Vagina (tissue), 2 donors: ENCODE results near the gene INPP4A. TPM values are rescaled to one million over a fixed set of nuclear protein-coding genes. Genes with fewer than 3 reads are reported as not detected.

Experiments
- DNase-seq, 2 donors: peaks; one replicate each; pipeline ENCODE4 v3.0.0-alpha.2; 2017; ENCODE audit errors: extremely low spot score in 2 of 2
- H3K27ac ChIP-seq: fragments of 200-600 bp; sonication (generic); one replicate; pipeline ENCODE4 v1.5.1; 2019
- H3K27me3 ChIP-seq: fragments of 200-600 bp; sonication (generic); one replicate; pipeline ENCODE4 v1.5.1; 2019
- H3K36me3 ChIP-seq, 2 donors: fragments of 200-600 bp; sonication (generic); one replicate each; pipeline ENCODE4 v1.5.1; 2017 to 2019
- H3K4me1 ChIP-seq: fragments of 200-600 bp; sonication (generic); one replicate; pipeline ENCODE4 v1.5.1; 2019
- H3K4me3 ChIP-seq, 2 donors: fragments of 200-600 bp; sonication (generic); 1 replicate in 1 of 2; 2 replicates in 1 of 2; pipeline ENCODE4 v1.5.1; 2016 to 2019
- H3K9me3 ChIP-seq: fragments of 200-600 bp; sonication (generic); one replicate; pipeline ENCODE4 v1.5.1; 2019
- POLR2A ChIP-seq, 2 donors: fragments of 450-650 bp; IDR thresholded peaks; one replicate each; pipeline ENCODE4 v1.6.1; 2017; ENCODE audit warnings: antibody characterized with exemption in 2 of 2, mild to moderate bottlenecking in 2 of 2, moderate library complexity in 2 of 2
- POLR2AphosphoS5 ChIP-seq, 2 donors: sonication (generic); formaldehyde crosslinking; IDR thresholded peaks; one replicate each; pipeline ENCODE4 v1.9.0; 2017; ENCODE audit warnings: antibody characterized with exemption in 2 of 2, mild to moderate bottlenecking in 2 of 2, low read depth in 1 of 2; ENCODE audit not compliant: insufficient read depth in 1 of 2
- intact Hi-C: fragments of 100-400 bp; cut with DNase I; formaldehyde crosslinking; loops from one replicate; pipeline ENCODE4 v1.15.1; 2023
- total RNA-seq: library from RNA; depleted of rRNA; stranded (reverse); fragments of >200 nt; gene quantifications from one replicate; pipeline ENCODE4 v1.2.3, GENCODE V29; 2016
- TF ChIP-seq, protein P1 (sequence below), 3 experiments: fragments of 450-650 bp in 2 of 3; fragments of 200-600 bp in 1 of 3; sonication (generic) in 1 of 3; IDR thresholded peaks; one replicate each; pipeline ENCODE4 v1.5.1; 2017 to 2019; ENCODE audit warnings: antibody characterized with exemption in 3 of 3, mild to moderate bottlenecking in 2 of 3, moderate library complexity in 2 of 3

INPP4A gene
- total RNA-seq, 1 donor from 2014 or later = 38.1 TPM

DNA sequence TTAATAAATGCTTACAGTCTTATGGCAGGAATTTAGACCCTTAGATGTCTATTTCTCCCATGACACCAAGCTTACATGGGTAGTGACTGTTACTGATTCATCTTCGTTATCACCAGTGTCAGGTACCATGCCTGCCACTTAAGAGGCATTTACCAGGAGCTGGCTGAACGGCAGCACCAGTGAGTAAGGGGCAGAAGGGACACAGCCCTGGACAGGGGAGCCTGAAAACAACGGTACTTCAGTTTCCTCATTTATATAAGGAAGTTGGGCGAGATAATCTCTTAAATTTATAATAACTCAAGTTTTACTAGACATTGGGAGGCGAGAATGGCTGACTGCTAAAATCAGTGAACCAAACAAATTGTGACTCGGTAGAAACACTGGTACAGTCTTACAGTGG is 162.4 kb downstream of the INPP4A start:
- H3K27me3 ChIP-seq = no peaks in the 10 kb centered on the region
- H3K36me3 ChIP-seq = peaks cover 0 to 27% of the 10 kb centered on the region in 2 donors
- peak overlapping the region; percentile 64 to 78 for H3K4me3 ChIP-seq
- no peak for TF ChIP-seq POLR2A (IDR thresholded peaks at IDR 0.05)
- no peak for TF ChIP-seq POLR2AphosphoS5 (IDR thresholded peaks at IDR 0.05; ENCODE audit: insufficient read depth in 1 of 2, low read depth in 1 of 2)
- TF ChIP-seq, protein P1, sequence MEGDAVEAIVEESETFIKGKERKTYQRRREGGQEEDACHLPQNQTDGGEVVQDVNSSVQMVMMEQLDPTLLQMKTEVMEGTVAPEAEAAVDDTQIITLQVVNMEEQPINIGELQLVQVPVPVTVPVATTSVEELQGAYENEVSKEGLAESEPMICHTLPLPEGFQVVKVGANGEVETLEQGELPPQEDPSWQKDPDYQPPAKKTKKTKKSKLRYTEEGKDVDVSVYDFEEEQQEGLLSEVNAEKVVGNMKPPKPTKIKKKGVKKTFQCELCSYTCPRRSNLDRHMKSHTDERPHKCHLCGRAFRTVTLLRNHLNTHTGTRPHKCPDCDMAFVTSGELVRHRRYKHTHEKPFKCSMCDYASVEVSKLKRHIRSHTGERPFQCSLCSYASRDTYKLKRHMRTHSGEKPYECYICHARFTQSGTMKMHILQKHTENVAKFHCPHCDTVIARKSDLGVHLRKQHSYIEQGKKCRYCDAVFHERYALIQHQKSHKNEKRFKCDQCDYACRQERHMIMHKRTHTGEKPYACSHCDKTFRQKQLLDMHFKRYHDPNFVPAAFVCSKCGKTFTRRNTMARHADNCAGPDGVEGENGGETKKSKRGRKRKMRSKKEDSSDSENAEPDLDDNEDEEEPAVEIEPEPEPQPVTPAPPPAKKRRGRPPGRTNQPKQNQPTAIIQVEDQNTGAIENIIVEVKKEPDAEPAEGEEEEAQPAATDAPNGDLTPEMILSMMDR (IDR thresholded peaks at IDR 0.05) = no peak
- H3K4me1 ChIP-seq = peaks cover 67% of the 10 kb centered on the region
- no peak for DNase-seq
- no peaks in the 10 kb centered on the region for H3K9me3 ChIP-seq
- H3K27ac ChIP-seq = peak overlapping the region; percentile 89
- intact Hi-C loops = loop anchor here (10.0 kb wide), 1 partner anchor 192 kb away; no protein-coding TSS in a partner anchor

DNA sequence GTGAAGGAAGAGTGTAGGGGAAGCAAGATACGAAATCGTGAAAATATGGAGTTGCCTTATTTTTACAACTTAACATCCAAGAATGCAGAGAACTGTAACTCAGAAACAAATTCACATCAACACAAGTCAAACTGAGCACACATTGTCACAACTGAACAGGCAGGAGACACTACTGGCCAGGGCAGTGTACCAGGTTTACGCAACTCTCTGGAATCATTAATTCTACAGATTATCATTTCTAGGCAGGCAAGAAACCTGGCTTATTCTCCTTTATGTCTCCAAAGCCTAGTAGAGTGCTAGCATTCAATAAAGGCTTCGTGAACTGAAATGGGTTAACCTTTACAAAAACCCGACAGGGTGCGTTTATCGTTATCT is 163.1 kb downstream of the INPP4A start:
- Histone ChIP-seq H3K4me3 (peak overlapping the region; percentile 64 to 78), H3K36me3 (peaks cover 0 to 26% of the 10 kb centered on the region in 2 donors), H3K9me3 (no peaks in the 10 kb centered on the region), H3K27ac (peak overlapping the region; percentile 89), H3K4me1 (peaks cover 67% of the 10 kb centered on the region), H3K27me3 (no peaks in the 10 kb centered on the region)
- TF ChIP-seq, protein P1 (IDR thresholded peaks at IDR 0.05) = no peak
- TF ChIP-seq POLR2AphosphoS5 (IDR thresholded peaks at IDR 0.05; ENCODE audit: insufficient read depth in 1 of 2, low read depth in 1 of 2) (no peak), POLR2A (IDR thresholded peaks at IDR 0.05) (no peak)
- intact Hi-C loops = loop anchor here (10.0 kb wide), 1 partner anchor 193 kb away; no protein-coding TSS in a partner anchor
- no peak for DNase-seq

DNA sequence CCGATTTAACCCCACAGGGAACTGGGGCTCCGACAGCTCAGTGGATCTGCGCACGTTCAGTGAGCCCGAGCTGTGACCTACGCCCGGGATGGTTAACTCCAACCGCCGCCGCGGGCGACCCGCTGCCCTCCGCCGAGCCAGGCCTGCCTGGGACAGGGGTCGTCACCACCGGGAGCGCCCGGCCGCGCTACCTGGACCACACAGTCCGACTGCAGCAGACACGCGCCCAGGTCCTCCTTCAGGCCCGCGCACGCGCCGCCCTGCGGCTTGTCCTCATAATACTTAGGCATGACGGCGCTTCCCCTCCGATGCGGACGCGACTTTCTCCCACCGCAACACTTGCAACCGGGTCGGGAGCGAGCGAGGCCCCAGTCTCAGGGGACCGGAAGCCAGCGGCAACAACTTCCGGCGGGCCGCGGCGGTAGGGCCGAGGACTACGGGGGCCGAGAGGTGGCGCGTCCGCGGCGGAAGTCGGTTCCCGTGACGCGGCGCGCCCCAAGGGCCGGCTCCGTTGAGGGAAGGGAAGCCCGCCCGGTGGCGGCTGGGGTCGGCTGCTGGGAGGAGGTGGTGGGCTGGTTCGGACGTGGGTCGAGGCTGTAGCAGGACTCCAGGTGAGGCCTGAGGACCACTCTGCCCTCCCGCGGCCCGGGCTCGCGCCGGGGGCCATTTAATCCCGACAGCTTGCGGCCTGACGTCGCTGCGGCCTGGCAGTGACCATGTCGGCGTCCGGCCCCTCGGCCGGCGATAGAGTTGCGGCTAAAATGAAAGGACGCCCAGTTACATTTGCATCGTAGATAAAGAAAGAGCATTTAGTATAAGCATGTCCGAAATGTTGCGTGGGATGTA is 163.7 kb downstream of the INPP4A start, which contains the start of the genes COA5 and UNC50:
Gene COA5, minus strand, starts transcription at position 397 of the 846 bp plus-strand sequence. Its CDS starts 107 bp downstream, at position 290.
Gene UNC50, plus strand, starts transcription at position 474 of the 846 bp plus-strand sequence. CDS start 1,171 bp downstream, outside the sequence.
- TF ChIP-seq POLR2AphosphoS5 (IDR thresholded peaks at IDR 0.05; ENCODE audit: insufficient read depth in 1 of 2, low read depth in 1 of 2) (peak; percentile 84 to 95), POLR2A (IDR thresholded peaks at IDR 0.05) (peak in 1 of 2 donors; percentile 61)
- TF ChIP-seq, protein P1 (IDR thresholded peaks at IDR 0.05) = no peak
- Histone ChIP-seq H3K4me3 (peak within 1 kb of the TSS; percentile 64 to 78), H3K27ac (peak within 1 kb of the TSS; percentile 89), H3K9me3 (no peaks in the 10 kb centered on the region), H3K27me3 (no peaks in the 10 kb centered on the region), H3K4me1 (peaks cover 67% of the 10 kb centered on the region), H3K36me3 (peaks cover 0 to 26% of the 10 kb centered on the region in 2 donors)
- no peak for DNase-seq
- intact Hi-C loops = loop anchor here (10.0 kb wide), 1 partner anchor 194 kb away; no protein-coding TSS in a partner anchor

DNA sequence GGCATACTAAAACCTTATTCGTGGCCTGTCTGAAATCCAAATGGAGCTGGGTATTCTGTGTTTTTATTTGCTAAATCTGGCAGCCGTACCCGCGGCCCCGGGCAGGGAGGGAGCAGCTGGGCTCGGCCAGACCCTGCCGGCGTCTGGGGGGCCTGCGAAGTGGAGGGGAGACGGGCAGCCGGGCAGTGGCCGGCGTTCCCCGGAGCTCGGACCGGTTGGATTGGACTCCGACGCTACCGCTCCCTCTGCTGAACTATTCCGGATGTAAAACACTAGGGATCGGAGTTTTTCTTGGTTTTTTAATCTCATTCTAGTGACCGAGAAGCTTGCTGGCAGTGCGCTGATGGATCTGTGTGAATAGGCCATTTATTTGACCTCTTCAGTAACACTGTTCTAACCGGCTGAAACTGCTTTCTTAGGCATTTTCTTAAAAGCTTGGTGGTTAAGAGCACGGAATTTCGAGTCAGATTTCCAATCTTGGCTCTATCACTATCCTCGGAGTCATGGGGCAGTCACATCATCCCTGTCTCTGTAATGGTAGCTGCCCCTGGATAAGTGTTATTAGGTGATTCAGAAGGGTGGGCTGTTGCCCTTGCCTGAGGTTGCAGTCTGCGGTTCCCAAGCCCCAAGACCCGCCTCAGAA is 164.4 kb downstream of the INPP4A start:
- Histone ChIP-seq H3K4me1 (peaks cover 66% of the 10 kb centered on the region), H3K27ac (peak overlapping the region; percentile 89), H3K4me3 (peak overlapping the region; percentile 64 to 78), H3K27me3 (no peaks in the 10 kb centered on the region), H3K9me3 (no peaks in the 10 kb centered on the region), H3K36me3 (peaks cover 0 to 29% of the 10 kb centered on the region in 2 donors)
- intact Hi-C loops = loop anchor here (10.0 kb wide), 1 partner anchor 194 kb away; no protein-coding TSS in a partner anchor
- TF ChIP-seq POLR2A (IDR thresholded peaks at IDR 0.05) (no peak), POLR2AphosphoS5 (IDR thresholded peaks at IDR 0.05; ENCODE audit: insufficient read depth in 1 of 2, low read depth in 1 of 2) (no peak)
- TF ChIP-seq, protein P1 (IDR thresholded peaks at IDR 0.05) = no peak
- no peak for DNase-seq
